Stimulated activated naive CD8-positive, alpha-beta T cell treated with anti-CD3 and anti-CD28 coated beads, Interleukin-15, Interleukin-2, amounts not matched to agents 100 ng/mL and 50 ng/mL, for 24 hours (primary cell): Measurements from ENCODE around the gene PIK3CD.
"Not testable (repeated sequence)": the region's sequence is repeated elsewhere in the genome, so short reads cannot be mapped to it uniquely, and the experiment has no call there.

Source experiments
- H3K27ac Mint-ChIP-seq: one replicate; pipeline ENCODE4 v1.8.0; 2021; ENCODE audit warnings: mild to moderate bottlenecking, mixed read lengths
- H3K27me3 Mint-ChIP-seq: one replicate; pipeline ENCODE4 v1.8.0; 2021; ENCODE audit warnings: mixed read lengths
- H3K36me3 Mint-ChIP-seq: one replicate; pipeline ENCODE4 v1.8.0; 2021; ENCODE audit warnings: low read depth, mixed read lengths
- H3K4me1 Mint-ChIP-seq: one replicate; pipeline ENCODE4 v1.8.0; 2021; ENCODE audit warnings: low read depth, mixed read lengths
- H3K4me3 Mint-ChIP-seq: one replicate; pipeline ENCODE4 v1.8.0; 2021; ENCODE audit warnings: mild to moderate bottlenecking, mixed read lengths
- H3K9me3 Mint-ChIP-seq: one replicate; pipeline ENCODE4 v1.8.0; 2021; ENCODE audit warnings: mixed read lengths

Gene PIK3CD

DNA sequence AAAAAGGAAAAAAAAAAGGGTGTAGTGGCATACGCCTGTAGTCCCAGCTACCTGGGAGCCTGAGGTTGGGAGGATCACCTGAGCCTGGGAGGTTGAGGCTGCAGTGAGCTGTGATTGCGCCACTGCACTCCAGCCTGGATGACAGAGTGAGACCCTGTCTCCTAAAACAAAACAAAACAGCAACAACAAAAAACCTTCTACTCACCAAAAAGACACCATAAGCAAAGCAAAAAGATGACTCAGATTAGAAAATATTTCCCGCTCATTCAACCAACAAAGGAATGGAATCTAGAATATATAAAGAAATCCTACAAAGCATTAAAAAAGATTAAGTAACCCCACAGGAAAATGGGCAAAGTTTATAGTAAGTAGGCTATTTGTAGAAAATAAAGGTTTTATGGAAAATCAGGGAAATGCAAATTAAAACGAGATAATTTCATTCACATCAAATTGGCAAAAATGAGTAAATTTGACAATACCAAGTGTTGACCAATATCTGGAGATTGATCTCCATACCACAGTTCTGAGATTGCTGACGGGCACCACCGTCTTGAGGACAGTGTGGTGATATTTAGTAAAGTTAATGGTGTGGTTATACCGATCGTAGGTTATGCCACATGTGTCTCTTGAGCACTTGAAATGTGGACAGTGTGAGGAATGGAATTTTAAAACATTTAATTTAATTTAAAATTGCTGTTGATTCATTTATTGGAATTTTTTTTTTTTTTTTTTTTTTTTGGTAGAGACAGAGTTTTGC is 54.0 kb downstream of the PIK3CD start:
- peak overlapping the region; percentile 78 for H3K27ac Mint-ChIP-seq
- H3K4me3 Mint-ChIP-seq, result no peak overlapping the region
- no peaks in the 10 kb centered on the region for H3K27me3 Mint-ChIP-seq
- no peaks in the 10 kb centered on the region for H3K9me3 Mint-ChIP-seq
- peaks cover 51% of the 10 kb centered on the region for H3K36me3 Mint-ChIP-seq
- peaks cover 57% of the 10 kb centered on the region for H3K4me1 Mint-ChIP-seq

DNA sequence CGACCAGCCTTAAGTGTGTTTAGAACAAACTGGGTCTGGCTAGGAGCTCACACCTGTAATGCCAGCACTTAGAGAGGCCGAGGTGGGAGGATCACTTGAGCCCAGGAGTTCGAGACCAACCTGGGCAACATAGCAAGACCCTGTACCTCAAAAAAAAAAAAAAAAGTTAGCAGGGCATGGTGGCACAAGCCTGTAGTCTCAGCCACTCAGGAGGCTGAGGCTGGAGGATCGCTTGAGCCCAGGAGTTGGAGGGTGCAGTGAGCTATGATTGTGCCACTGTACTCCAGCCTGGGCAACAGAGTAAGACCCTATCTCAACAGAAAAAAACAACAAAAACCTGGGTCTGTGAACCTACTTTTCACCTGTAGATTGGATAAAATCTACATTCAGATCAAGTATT is 54.6 kb downstream of the PIK3CD start:
- Mint-ChIP-seq H3K9me3 (no peaks in the 10 kb centered on the region), H3K4me3 (no peak overlapping the region), H3K27ac (no peak overlapping the region), H3K36me3 (peaks cover 49% of the 10 kb centered on the region), H3K4me1 (peaks cover 51% of the 10 kb centered on the region), H3K27me3 (no peaks in the 10 kb centered on the region)

DNA sequence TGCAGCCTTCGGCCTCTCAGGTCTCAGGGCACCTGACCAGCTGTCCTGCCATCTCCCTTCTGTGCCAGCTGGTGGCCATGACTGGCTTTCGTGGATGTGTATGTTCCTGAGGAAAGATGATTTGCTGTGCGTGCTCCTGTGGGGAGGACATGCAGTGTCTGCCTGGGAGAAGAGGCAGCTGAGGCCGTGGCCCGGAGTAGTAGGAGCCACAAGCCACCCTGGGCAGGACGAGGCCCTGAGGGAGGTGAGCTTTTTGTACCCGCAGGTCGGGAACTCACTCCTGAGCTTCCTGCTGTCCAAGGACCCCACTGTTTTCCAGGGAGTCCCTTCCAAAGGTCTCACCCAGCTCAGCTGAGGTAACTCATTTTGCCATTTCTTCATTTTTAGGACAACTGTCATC is 58.5 kb downstream of the PIK3CD start:
- H3K27ac Mint-ChIP-seq, result peak overlapping the region; percentile 18
- peaks cover 55% of the 10 kb centered on the region for H3K36me3 Mint-ChIP-seq
- no peak overlapping the region for H3K4me3 Mint-ChIP-seq
- peaks cover 44% of the 10 kb centered on the region for H3K4me1 Mint-ChIP-seq
- H3K9me3 Mint-ChIP-seq, result no peaks in the 10 kb centered on the region
- no peaks in the 10 kb centered on the region for H3K27me3 Mint-ChIP-seq

- Mint-ChIP-seq H3K36me3 (peaks cover 56% of the 10 kb centered on the region), H3K27ac (peak overlapping the region; percentile 55), H3K4me3 (no peak overlapping the region)
These were observed 60.0 kb downstream of the PIK3CD start for GRCh38 chr1:9711466-9712020.

GRCh38 chr1:9712767-9713166 is 61.2 kb downstream of the PIK3CD start:
- peaks cover 58% of the 10 kb centered on the region for H3K36me3 Mint-ChIP-seq
- peaks cover 52% of the 10 kb centered on the region for H3K4me1 Mint-ChIP-seq
- H3K27me3 Mint-ChIP-seq, H3K9me3 Mint-ChIP-seq, H3K4me3 Mint-ChIP-seq: not testable (repeated sequence)
- H3K27ac Mint-ChIP-seq, result peak overlapping the region; percentile 19

More at GRCh38 chr1:9711466-9712020, 60.0 kb downstream of the PIK3CD start:
- no peaks in the 10 kb centered on the region for H3K9me3 Mint-ChIP-seq
- H3K27me3 Mint-ChIP-seq, result no peaks in the 10 kb centered on the region
- H3K4me1 Mint-ChIP-seq, result peaks cover 44% of the 10 kb centered on the region

GRCh38 chr1:9714257-9714718 is 62.8 kb downstream of the PIK3CD start:
- H3K4me1 Mint-ChIP-seq, result peaks cover 67% of the 10 kb centered on the region
- H3K4me3 Mint-ChIP-seq, result peak overlapping the region; percentile 31
- no peaks in the 10 kb centered on the region for H3K27me3 Mint-ChIP-seq
- H3K27ac Mint-ChIP-seq, result peak overlapping the region; percentile 74
- H3K36me3 Mint-ChIP-seq, result peaks cover 58% of the 10 kb centered on the region
- H3K9me3 Mint-ChIP-seq, result no peaks in the 10 kb centered on the region

DNA sequence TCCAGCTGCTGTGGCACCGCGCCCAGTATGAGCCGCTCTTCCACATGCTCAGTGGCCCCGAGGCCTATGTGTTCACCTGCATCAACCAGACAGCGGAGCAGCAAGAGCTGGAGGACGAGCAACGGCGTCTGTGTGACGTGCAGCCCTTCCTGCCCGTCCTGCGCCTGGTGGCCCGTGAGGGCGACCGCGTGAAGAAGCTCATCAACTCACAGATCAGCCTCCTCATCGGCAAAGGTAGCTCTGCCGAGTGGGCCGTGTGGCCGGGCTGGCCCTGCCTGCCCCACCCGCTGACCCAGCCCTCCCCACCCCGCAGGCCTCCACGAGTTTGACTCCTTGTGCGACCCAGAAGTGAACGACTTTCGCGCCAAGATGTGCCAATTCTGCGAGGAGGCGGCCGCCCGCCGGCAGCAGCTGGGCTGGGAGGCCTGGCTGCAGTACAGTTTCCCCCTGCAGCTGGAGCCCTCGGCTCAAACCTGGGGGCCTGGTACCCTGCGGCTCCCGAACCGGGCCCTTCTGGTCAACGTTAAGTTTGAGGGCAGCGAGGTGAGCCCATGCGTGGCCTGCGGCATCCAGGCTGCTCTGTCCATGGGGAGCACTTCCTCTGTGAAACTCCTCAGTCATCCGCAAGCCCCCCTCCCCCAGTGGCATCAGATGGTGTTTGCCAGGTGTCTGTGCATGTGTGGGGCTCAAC is 64.2 kb downstream of the PIK3CD start:
- Mint-ChIP-seq H3K4me3 (peak overlapping the region; percentile 88), H3K27ac (peak overlapping the region; percentile 80), H3K9me3 (no peaks in the 10 kb centered on the region), H3K27me3 (no peaks in the 10 kb centered on the region), H3K36me3 (peaks cover 59% of the 10 kb centered on the region), H3K4me1 (peaks cover 76% of the 10 kb centered on the region)

- H3K4me1 Mint-ChIP-seq, result peaks cover 82% of the 10 kb centered on the region
- H3K36me3 Mint-ChIP-seq, result peaks cover 57% of the 10 kb centered on the region
- no peaks in the 10 kb centered on the region for H3K27me3 Mint-ChIP-seq
- H3K27ac Mint-ChIP-seq, result peak overlapping the region; percentile 96
- peak overlapping the region; percentile 88 for H3K4me3 Mint-ChIP-seq
- no peaks in the 10 kb centered on the region for H3K9me3 Mint-ChIP-seq
These were observed 65.1 kb downstream of the PIK3CD start for GRCh38 chr1:9716404-9717192.

GRCh38 chr1:9717193-9718005 is 65.9 kb downstream of the PIK3CD start:
- peak overlapping the region; percentile 96 for H3K27ac Mint-ChIP-seq
- no peaks in the 10 kb centered on the region for H3K27me3 Mint-ChIP-seq
- peaks cover 84% of the 10 kb centered on the region for H3K4me1 Mint-ChIP-seq
- H3K4me3 Mint-ChIP-seq, result peak overlapping the region; percentile 88
- H3K9me3 Mint-ChIP-seq, result no peaks in the 10 kb centered on the region
- H3K36me3 Mint-ChIP-seq, result peaks cover 61% of the 10 kb centered on the region

- H3K9me3 Mint-ChIP-seq, result no peaks in the 10 kb centered on the region
- peak overlapping the region; percentile 96 for H3K27ac Mint-ChIP-seq
- H3K36me3 Mint-ChIP-seq, result peaks cover 61% of the 10 kb centered on the region
- H3K4me1 Mint-ChIP-seq, result peaks cover 77% of the 10 kb centered on the region
- H3K4me3 Mint-ChIP-seq, result peak overlapping the region; percentile 88
- H3K27me3 Mint-ChIP-seq, result no peaks in the 10 kb centered on the region
These were observed 66.6 kb downstream of the PIK3CD start for GRCh38 chr1:9718006-9718680.

- H3K27ac Mint-ChIP-seq, result peak overlapping the region; percentile 26
- H3K4me3 Mint-ChIP-seq, result no peak overlapping the region
- peaks cover 65% of the 10 kb centered on the region for H3K36me3 Mint-ChIP-seq
- H3K4me1 Mint-ChIP-seq, result peaks cover 76% of the 10 kb centered on the region
- H3K9me3 Mint-ChIP-seq, result no peaks in the 10 kb centered on the region
- no peaks in the 10 kb centered on the region for H3K27me3 Mint-ChIP-seq
These were observed 68.6 kb downstream of the PIK3CD start for GRCh38 chr1:9719978-9720722.

GRCh38 chr1:9720785-9721605 is 69.5 kb downstream of the PIK3CD start:
- Mint-ChIP-seq H3K27me3 (no peaks in the 10 kb centered on the region), H3K36me3 (peaks cover 62% of the 10 kb centered on the region), H3K27ac (no peak overlapping the region), H3K4me1 (peaks cover 70% of the 10 kb centered on the region), H3K9me3 (no peaks in the 10 kb centered on the region), H3K4me3 (no peak overlapping the region)
